Medulla oblongata (tissue), 1 donor: ENCODE measurements around the gene ERF.
A peak's percentile ranks its signal among the peaks of the same experiment; 100 is the strongest.
"Not testable (repeated sequence)": the region's sequence is repeated elsewhere in the genome, so short reads cannot be mapped to it uniquely, and the experiment has no call there.

ENCODE experiments used
- DNase-seq: peaks from one replicate; pipeline ENCODE4 v3.0.0-alpha.2; 2015; ENCODE audit errors: extremely low spot score

ERF gene

GRCh38 chr19:42275517-42275916 lies 20.6 kb upstream of the ERF start:
- DNase-seq, result no peak

GRCh38 chr19:42275103-42275502 lies 20.2 kb upstream of the ERF start:
- no peak for DNase-seq

GRCh38 chr19:42274065-42274682 lies 19.2 kb upstream of the ERF start:
- no peak for DNase-seq

- no peak for DNase-seq
Observed at GRCh38 chr19:42273407-42274064, 18.6 kb upstream of the ERF start.

- DNase-seq, result no peak
Observed at GRCh38 chr19:42272989-42273406, 18.1 kb upstream of the ERF start.

- DNase-seq, result no peak
Observed at GRCh38 chr19:42272535-42272897, 17.6 kb upstream of the ERF start.

- DNase-seq, result no peak
Observed at GRCh38 chr19:42271861-42272534, 17.1 kb upstream of the ERF start.

- DNase-seq, result peak; percentile 55
Observed at GRCh38 chr19:42271045-42271419, 16.1 kb upstream of the ERF start.

GRCh38 chr19:42270346-42271044 lies 15.6 kb upstream of the ERF start:
- peak; percentile 74 for DNase-seq

GRCh38 chr19:42269478-42270345 lies 14.8 kb upstream of the ERF start:
- DNase-seq, result peak; percentile 29

GRCh38 chr19:42268704-42269477 lies 14.0 kb upstream of the ERF start, which contains the start of gene CIC:
Gene CIC (plus strand): TSS chr19:42269252. CDS start chr19:42271784, 2,532 bp downstream.
- DNase-seq, result peak; percentile 100

GRCh38 chr19:42268142-42268703 lies 13.3 kb upstream of the ERF start:
- peak; percentile 100 for DNase-seq

GRCh38 chr19:42267644-42268141 lies 12.8 kb upstream of the ERF start:
- peak; percentile 29 for DNase-seq

GRCh38 chr19:42266928-42267603 lies 12.1 kb upstream of the ERF start:
- not testable (repeated sequence) for DNase-seq

- DNase-seq, result not testable (repeated sequence)
Observed at GRCh38 chr19:42266105-42266504, 11.2 kb upstream of the ERF start.

GRCh38 chr19:42261763-42262162 lies 6.8 kb upstream of the ERF start:
- DNase-seq, result no peak

GRCh38 chr19:42257842-42258241 lies 2.9 kb upstream of the ERF start:
- DNase-seq, result not testable (repeated sequence)

GRCh38 chr19:42255766-42256745 lies 1.1 kb upstream of the ERF start:
- peak; percentile 65 for DNase-seq
